ENCODE results near the gene ELP6.

DNA sequence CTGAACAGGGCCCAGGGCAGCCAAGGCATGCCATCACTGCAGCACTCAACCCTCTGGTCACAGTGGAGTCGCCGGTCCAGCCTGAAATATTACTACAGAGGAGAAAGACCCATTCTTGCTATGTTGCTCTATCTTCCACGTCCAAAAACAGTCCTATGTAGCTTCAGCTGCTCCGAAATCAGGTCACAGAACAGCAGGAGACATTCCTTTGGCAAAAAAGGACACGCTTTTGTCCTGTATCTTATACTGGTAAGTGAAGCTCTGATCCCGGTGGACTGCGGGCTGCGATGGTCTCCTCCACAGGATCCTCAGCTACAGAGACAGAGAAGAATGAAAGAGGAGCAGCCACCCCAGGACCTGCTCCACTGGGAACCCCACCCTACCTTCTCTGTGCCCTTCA, 17.6 kb downstream of the ELP6 start:
- TF ChIP-seq, protein P1, sequence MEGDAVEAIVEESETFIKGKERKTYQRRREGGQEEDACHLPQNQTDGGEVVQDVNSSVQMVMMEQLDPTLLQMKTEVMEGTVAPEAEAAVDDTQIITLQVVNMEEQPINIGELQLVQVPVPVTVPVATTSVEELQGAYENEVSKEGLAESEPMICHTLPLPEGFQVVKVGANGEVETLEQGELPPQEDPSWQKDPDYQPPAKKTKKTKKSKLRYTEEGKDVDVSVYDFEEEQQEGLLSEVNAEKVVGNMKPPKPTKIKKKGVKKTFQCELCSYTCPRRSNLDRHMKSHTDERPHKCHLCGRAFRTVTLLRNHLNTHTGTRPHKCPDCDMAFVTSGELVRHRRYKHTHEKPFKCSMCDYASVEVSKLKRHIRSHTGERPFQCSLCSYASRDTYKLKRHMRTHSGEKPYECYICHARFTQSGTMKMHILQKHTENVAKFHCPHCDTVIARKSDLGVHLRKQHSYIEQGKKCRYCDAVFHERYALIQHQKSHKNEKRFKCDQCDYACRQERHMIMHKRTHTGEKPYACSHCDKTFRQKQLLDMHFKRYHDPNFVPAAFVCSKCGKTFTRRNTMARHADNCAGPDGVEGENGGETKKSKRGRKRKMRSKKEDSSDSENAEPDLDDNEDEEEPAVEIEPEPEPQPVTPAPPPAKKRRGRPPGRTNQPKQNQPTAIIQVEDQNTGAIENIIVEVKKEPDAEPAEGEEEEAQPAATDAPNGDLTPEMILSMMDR (IDR thresholded peaks at IDR 0.05): no peak
- TF ChIP-seq EP300 (IDR thresholded peaks at IDR 0.05): no peak
- no peak for TF ChIP-seq POLR2A (IDR thresholded peaks at IDR 0.05)
